GM12801 (cell line): ENCODE measurements around the gene SHANK2.

Source experiments
- CTCF ChIP-seq: IDR thresholded peaks from one replicate; pipeline ENCODE4 v1.5.1; 2011; ENCODE audit warnings: control low read depth; ENCODE audit not compliant: insufficient read length; ENCODE audit errors: extremely low read depth

The SHANK2 gene

GRCh38 chr11:71281831-71282230, 29.5 kb upstream of the SHANK2 start:
- no peak for TF ChIP-seq CTCF

GRCh38 chr11:71281204-71281603, 28.8 kb upstream of the SHANK2 start:
- TF ChIP-seq CTCF, result no peak

GRCh38 chr11:71279916-71280645, 27.7 kb upstream of the SHANK2 start:
- TF ChIP-seq CTCF, result no peak

- TF ChIP-seq CTCF, result no peak
These were observed 19.8 kb upstream of the SHANK2 start for GRCh38 chr11:71272161-71272560.

- TF ChIP-seq CTCF, result no peak
These were observed 17.5 kb upstream of the SHANK2 start for GRCh38 chr11:71269603-71270511.

- no peak for TF ChIP-seq CTCF
These were observed 16.4 kb upstream of the SHANK2 start for GRCh38 chr11:71268706-71269321.

GRCh38 chr11:71267807-71268421, 15.5 kb upstream of the SHANK2 start:
- TF ChIP-seq CTCF, result no peak
